GM19193 (cell line): ENCODE data around the gene PATE4.

Source experiments
- POLR2A ChIP-seq: IDR thresholded peaks from 4 replicates; pipeline ENCODE4 v1.6.1; 2011; ENCODE audit not compliant: insufficient read depth, insufficient read length; ENCODE audit errors: extremely low read depth

Gene PATE4

GRCh38 chr11:125883375-125883774, 50.3 kb downstream of the PATE4 start:
- TF ChIP-seq POLR2A, result no peak

DNA sequence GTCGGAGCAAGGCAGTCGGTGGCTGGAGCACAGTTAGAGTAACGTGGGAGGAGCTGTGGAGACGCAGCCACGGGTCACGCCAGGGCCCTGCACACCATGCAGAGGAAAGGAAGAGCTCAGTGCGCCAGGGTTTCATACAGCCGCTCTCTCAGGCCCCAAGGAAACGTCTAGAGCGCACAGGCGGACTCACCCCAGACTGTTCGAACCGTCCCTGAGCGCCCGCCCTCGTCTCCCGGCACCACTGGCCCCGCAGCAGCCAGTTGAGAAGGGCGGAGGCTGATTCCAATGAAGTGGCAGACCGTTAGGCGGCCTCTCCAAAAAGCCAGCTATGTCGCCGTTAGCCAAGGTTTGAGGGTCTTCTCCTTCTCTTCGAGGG, 53.9 kb downstream of the PATE4 start:
- TF ChIP-seq POLR2A, result peak; percentile 22

DNA sequence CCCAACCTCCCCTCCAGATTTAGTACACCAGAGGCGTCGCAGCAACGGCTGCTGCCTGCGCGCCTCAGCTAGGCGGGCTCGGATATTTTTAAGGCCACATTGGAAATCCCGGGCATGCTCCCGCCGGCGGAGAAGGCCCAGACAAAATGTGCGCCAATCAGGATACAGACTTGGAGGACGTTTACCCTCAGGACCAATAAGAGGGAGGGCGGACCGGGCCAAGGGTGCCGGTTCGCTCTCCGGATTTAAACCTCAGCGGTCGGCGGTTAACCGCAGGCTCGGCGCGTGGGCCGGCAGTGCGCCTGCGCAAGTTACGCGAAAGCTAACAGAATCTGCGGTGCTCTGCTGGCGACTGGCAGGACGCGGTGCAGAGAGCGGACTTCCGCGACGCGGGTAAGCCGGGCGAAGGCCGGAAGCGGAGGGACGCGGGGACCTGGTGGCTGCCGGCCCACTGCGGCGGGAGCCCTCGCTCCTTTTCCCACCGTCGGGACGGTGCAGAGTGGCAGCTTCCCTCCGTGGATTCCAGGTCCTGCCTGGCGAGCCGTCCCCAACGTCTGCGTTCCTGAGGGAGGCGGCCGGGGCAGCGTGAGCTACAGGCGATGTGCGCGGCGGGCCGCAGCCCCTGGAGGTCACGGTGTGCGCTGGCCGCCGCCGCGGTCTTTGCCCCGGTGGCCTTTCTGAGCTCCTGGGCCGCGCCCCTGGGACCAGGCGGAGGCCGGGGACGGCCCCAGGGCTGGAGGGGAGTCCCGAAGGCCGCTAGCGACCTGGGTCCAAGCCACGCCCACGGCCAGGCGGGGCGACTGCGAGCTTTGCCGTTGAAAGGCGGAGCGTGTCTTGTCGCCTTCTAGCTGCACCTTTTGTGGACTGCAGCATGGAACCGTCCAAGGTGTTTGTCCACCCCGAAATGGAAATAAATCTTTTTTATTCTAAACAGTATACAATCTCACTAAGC, 54.5 kb downstream of the PATE4 start, which contains the start of gene HYLS1:
TSS of gene HYLS1 (plus strand) at position 296 of the 952 bp plus-strand sequence. CDS start 11,701 bp downstream, outside the sequence.
- TF ChIP-seq POLR2A, result peak; percentile 84
